Measurements from ENCODE around the gene CXADR.
"Not testable (repeated sequence)": the region's sequence is repeated elsewhere in the genome, so short reads cannot be mapped to it uniquely, and the experiment has no call there.

CXADR gene

DNA sequence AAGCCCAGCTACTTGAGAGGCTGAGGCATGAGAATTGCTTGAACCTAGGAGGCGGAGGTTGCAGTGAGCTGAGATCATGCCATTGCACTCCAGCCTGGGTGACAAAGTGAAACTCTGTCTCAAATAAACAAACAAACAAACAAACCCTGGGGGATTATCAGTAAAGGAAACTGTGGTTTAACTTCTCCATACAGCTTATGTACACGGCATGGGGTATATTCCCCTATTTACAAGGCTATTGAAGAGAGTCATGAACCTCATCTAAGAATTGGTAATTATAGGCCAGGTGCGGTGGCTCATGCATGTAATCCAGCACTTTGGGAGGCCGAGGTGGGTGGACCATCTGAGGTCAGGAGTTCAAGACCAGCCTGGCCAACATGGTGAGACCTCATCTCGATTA lies 9.9 kb upstream of the CXADR start:
- DNase-seq (ENCODE audit: low spot score), result not testable (repeated sequence)

DNA sequence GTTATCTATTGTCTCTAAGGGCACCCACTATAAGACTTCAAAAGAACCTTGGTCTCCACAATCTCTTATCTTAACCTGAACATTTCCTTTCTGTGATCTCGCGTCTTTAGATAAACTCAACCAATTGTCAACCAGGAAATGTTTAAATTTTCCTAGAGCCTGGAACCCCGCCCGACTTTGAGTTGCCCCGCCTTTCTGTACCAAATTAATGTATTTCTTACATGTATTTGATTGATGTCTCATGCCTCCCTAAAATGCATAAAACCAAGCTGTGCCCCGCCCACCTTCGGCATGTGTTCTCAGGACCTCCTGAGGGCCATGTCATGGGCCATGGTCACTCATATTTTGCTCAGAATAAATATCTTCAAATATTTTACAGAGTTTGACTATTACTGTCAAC lies 5.9 kb upstream of the CXADR start:
- no peak for DNase-seq (ENCODE audit: low spot score)

DNA sequence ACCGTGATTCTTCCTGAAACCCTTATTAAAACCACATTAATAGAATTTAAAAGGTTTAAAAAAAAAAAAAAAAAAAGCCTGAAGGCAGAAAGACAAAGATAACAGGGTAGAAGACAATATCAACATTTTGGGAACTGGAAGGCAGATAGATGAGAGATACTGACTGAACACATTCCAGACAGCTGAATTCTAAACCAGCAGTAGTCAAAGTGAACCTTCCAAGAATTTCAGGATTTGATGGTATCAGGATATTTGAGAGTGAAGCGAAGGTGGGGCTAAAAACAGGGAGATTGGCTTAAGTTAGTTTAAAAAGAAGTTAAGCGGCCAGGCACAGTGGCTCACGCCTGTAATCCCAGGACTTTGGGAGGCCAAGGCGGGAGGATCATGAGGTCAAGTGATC lies 5.3 kb upstream of the CXADR start:
- DNase-seq (ENCODE audit: low spot score), result no peak

DNA sequence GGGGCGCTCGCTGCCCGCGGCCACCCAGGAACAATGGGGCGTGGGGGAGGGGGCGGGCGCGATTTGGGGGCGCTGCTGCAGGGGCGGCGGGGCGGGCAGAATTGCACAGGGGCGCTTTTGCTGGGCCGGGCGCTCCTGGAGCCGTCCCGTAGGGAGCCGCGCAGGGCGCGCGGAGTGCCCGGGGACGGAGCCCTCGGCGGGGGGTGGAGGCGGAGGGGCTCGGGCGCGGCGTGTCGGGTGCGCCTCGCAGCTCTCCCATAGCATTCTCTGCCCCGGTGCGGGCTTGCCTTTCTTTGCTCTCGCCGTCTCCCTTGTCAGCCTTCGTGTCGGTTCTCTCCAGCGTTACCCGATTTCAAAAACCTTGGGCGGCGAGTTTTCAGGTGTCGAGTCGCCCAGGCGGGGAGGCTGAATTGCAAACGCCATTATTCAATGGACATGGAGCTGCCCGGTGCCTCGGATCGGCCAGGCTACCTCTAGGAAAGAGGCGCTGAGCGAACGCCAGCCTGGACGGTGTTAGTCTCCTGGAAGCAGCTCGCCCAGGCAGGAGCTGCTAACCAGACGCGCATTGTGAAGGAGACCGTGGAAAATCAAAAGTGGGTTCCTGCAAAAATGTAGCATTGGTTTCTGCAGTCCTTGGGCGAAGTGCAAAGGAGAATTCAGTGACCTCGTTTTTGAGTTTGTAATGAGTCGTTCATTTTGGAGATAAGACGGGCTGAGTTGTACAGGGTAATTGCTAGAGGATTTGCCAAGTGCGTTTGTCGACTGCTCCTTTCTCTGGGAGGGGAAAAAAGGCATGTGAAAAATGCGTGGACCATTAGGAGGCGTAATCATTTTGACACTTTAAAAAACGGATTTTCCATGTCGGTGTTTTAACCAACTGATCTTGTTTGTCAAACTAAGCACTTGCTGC lies 626 bp downstream of the CXADR start:
- no peak for DNase-seq (ENCODE audit: low spot score)

DNA sequence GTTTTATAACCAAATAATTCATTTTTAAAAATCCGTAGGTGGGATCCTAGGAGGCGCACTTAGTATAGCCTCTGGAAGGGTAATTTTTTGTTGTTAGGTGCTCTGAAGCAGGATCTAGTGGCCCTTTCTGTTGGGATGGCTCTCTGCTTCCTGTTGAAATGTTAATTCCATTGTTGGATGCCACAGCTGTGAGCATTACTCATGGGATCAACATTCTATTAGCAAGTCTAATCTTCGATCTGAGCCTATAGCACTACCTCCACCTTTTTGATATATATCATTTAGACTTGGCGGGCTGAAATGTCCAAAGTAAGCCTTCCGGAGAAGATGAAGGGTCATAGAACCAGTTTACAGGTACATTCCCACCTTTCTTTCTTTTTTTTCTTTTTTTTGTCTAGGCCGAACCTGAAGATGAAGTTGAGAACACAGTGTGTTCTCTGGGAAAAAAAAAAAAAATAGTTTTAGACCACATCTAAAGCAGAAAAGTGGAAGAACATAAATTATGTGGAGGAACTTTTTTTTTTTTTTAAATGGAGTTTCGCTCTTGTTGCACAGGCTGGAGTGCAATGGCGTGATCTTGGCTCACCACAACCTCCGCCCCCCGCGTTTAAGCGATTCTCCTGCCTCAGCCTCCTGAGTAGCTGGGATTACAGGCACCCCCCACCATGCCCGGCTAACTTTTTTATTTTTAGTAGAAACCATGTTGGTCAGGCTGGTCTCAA lies 1.4 kb downstream of the CXADR start:
- DNase-seq (ENCODE audit: low spot score), result no peak

DNA sequence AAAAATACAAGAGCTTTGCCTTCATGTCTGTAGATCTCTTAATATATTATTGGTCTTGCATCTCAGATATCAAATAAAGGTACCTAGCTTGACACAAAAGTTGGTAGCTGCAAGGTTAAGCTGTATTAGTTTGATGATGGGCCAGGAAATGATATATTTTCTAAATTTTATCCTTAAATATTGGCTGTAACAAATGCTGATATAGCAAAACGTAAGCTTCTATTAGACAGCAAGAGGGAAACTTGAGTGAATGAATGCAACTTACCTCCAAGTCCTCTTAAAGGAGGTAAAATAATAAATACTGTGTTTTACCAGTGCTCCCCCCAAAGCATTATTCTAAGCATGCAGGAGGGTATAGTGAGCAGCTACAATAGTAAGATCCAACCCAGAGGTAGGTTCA lies 4.2 kb downstream of the CXADR start:
- not testable (repeated sequence) for DNase-seq (ENCODE audit: low spot score)

DNA sequence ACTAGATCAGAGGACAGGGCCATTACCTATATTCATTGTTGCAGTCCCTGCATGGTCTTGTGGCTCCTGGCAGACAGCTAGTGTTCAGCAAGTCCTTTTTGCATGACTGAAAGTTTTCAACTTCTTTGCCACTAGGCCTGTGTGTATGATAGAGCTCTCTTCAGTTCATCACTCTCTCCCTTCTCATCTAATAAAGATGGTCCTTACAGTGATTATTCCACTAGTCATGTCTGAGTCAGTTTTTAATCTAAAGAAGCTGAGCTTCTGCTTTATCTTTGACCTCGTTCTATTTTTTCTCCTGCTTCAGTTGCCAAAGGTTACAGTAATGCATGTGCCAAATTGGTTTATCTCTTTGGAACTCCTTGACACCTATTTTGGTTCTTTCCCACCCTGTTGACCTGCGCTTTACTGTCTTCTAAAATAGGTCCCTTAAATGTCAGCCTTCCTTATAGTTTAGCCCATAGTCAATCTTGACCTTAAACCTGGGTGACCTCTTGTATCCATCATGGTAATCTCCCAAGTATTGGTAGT lies 6.4 kb downstream of the CXADR start:
- no peak for DNase-seq (ENCODE audit: low spot score)

DNA sequence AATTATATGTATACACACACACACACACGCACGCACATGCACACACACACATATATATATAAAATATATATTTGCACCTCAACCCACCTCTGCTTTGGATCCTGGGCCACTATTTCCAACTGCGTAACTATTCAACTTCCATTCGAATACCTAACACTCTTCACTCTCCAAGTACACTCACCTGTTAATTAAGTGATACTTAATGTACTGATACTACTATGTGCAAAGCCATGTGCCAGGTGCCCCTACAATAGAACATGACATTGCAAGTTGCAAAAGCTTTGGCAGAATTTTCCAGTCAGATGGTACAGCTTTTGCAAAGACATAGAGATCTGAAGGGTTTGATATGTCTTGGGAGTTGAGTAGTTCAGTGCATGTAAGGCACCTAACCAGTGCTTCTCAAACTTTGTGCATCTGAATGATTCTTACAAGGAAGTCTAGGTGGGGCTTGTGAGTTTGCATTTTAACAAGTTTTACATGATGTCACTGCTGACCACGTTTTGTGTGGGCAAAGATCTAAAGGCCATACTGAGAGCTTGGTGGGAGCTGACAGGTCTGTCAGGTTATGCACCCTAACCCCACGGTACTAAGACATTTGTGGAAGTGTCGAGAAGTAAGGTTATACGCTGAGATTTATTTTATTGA lies 7.2 kb downstream of the CXADR start:
- DNase-seq (ENCODE audit: low spot score), result no peak

DNA sequence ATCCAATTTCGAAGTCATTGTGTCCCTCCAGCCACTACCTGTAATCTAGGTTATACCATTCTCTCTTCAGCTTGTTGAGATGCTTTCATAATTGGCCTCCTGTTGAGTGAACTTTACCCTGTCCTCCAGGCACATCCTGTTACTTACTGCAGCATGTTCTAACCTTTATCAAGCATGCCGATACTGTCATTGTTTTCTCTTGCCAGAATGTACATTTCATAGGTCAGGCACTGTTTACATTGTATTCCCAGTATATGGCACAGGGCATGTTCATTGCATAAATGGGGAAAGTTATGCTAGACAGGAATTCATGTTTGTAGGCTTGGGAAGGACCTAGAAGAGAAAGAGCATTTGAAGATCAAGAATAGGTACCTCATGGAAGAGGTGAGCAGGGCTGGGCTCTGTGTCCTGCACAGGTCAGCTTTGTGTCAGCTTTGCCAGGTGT lies 10.2 kb downstream of the CXADR start:
- no peak for DNase-seq (ENCODE audit: low spot score)

DNA sequence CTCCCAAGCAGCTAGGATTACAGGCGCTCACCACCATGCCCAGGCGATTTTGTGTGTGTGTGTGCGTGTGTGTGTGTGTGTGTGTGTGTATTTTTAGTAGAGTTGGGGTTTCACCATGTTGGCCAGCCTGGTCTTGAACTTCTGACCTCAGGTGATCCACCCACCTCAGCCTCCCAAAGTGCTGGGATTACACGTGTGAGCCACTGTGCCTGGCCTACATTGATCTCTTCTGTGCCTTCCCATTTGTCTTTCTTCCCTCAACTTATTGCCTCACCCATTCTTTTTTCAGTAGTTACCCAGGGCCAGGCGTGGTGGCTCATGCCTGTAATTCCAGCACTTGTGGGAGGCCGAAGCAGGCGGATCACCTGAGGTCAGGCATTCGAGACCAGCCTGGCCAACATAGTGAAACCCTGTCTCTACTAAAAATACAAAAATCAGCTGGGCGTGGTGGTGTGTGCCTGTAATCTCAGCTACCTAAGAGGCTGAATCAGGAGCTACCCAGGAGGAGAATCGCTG lies 11.2 kb downstream of the CXADR start:
- not testable (repeated sequence) for DNase-seq (ENCODE audit: low spot score)

DNA sequence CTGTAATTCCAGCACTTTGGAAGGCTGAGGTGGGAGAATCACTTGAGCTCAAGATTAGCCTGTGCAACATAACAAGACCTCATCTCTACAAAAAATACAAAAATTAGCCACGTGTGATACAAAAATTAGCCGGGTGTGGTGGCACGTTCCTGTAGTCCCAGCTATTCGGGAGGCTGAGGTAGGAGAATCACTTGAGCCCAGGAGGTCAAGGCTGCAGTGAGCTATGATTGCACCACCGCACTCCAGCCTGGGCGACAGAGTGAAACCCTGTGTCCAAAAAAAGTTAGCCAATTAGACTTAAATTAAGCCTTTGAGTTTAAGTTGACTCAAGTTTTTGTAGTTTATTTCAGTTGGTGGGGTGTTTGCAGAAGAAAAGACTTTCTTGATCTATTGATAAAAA lies 11.8 kb downstream of the CXADR start:
- DNase-seq (ENCODE audit: low spot score), result no peak

DNA sequence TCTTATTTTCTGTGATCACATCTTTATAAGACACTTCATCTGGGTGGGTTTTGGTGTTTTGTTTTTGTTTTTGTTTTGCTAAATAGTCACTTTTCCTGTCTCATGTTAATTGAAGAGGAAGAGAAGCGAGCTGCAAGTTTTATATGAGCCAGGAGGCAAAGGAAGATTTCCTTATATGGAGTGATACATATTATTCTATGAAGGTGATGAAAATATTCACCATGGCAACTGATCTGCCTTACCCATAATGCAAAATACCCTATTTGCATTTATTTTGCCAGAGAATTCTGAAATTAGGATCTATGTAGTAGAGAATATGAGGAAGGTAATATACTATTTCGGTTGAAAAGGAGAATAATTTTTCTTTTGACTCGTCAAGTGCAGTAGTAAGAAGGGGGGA lies 13.9 kb downstream of the CXADR start:
- DNase-seq (ENCODE audit: low spot score), result no peak

DNA sequence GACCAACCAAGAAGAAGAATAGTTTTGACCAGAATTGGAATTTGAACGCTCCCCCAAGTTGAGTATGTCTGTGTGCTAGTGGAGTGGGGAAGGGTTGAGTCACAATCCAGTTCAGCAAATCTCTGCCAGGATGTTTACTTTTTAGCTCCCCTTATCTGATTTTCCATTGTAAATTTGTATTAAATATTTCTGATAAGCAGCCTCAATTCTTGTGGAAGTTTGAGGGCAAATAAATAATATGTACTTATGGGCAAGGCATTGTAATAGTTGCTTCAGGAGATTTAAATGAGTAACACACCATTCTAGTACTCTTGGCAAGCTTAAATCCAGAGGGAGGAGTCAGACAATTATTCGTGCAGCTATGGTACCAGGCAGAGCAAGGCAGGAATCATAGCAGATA lies 14.4 kb downstream of the CXADR start:
- no peak for DNase-seq (ENCODE audit: low spot score)

DNA sequence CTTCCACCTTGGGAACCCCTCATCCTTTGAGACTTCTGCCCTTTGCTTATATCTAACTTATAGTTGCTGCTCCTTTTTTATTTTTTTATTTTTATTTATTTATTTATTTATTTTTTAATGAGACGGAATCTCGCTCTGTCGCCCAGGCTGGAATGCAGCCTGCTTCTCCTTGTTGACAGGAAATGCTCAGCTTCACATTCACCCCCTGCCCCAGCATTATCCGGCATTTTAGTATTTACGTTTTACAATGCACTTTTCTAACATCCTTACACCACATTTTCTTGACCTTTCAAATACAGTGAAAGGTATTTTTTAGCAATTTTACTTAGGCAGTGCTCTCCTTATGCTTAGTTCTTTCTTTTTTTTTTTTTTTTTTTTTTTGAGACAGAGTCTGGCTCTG lies 14.9 kb downstream of the CXADR start:
- no peak for DNase-seq (ENCODE audit: low spot score)

DNA sequence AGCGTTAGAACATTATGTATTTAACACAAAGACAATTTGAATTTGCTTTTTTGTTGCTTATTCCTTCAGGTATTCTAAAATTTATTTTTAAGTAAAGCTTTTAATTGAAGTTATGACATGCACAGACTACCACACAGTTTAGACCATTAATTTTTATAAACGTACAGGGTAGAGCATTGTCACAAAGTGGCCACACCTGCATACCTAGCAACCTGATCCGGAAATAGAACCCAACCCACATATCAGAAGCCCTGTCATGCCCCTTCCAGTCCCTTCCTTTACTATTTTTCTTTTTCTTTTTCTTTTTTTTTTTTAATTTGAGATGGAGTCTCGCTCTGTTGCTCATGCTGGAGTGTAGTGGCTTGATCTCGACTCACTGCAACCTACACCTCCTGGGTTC lies 16.8 kb downstream of the CXADR start:
- no peak for DNase-seq (ENCODE audit: low spot score)

DNA sequence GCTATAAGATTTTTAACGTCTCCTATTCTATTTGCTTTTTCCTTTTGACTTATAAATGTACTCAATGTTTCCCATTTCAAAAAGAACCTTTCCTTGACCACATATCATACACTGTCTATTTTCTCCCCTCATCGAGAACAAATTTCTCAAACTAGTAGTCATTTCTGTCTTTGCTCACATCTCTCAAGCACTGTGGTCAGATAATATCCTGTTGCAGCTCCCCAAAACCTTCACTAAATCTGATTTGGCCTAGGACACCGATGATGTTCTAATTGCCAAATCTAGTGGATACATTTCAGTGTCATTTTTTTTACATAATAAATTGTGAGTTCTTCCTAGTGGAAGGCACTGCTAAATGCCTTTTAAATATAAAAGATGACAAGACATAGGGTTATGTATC lies 19.4 kb downstream of the CXADR start:
- no peak for DNase-seq (ENCODE audit: low spot score)

DNA sequence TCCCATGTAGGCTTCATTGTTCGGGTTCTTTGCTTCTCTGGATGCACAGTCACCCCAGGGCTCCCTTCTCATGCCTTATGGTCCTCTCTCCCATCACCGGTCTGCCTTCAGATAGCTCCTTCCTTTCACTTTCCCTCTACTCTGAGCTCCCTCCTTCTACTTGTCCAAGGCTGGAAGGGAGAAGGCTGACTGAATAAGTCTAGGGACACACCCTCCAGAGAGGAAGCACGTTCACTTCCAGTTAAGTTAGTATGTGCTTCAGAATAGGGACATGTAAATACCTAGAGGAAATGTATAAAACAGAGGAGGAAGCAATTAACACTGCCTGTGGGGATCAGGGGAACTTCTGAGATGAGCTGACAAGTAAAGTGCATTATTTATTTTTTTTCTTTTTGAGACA lies 23.5 kb downstream of the CXADR start:
- no peak for DNase-seq (ENCODE audit: low spot score)

DNA sequence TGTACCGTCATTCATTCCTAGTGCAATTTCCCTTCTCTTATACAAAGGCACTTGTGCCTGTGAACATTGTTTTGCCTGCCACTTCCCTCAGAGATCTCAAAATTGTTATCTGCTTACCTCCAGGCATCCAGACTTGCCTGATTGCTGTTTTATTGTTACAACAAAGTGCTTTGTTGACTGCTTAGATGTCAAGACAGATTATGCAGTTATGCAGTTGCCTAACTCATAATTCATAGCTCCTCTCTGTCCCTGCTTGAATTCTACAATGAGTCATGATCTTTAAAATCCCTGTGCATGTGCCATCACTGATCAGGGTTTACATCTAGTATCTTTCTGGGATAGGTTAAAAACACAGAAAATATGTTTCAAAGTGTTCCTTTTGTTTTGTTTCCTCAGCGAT lies 24.5 kb downstream of the CXADR start:
- no peak for DNase-seq (ENCODE audit: low spot score)

DNA sequence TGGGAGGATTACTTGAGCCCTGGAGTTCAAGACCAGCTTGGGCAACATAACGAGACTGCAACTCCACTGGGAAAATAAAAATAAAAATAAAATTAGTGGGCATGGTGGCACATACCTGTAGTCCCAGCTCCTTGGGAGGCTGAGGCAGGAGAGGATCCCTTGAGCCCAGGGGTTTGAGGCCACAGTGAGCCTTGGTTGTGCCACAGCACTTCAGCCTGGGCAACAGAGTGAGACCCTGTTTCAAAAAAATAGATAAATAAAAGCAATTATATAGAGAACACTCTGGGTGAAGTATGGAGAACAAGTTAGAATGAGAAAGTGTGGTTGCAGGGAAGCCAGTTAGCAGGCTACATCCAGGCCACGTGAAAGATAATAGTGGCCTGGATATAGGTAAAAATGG lies 25.7 kb downstream of the CXADR start:
- no peak for DNase-seq (ENCODE audit: low spot score)

DNA sequence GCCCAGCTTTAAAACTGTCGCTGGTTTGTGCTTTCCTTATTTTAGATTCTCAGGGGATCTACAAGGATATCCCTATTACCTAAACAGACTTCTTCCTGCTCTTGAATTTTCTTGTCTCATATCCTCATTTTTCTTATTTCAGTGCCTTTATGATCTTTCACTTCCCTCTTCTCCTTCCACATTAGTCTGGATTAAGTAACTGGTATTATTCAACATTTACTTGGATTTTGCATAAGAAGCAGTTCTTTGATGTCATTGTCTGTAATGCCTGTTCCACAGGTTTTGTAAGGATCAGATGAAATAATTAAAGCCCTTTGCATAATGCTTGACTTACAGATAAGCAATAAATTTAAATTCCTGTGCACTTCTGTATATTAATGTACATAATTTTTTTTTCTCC lies 26.5 kb downstream of the CXADR start:
- no peak for DNase-seq (ENCODE audit: low spot score)

DNA sequence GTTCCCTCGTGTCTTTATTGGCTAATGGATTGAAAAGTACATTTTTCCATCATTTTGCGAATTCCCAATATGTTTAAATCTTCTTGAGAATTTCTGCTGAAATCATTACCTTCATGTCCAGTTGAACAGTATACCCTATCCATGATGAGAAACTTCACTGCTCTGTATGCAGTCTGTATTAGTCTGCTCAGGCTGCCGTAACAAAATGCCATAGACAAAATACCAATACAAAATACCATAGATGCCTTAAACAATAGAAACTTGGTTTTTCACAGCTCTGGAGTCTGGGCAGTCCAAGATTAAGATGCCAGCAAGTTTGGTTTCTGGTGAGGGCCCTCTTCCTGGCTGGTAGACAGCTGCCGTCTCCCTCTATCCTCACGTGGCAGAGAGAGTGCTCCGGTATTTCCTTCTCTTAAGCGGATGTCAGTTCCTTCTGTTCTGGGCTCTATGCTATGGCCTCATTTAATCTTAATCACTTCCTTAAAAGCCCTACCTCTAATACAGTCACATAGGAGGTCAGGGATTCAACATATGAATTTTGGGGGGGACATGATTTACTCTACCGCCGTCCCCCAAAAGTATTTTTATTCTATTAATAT lies 27.0 kb downstream of the CXADR start:
- no peak for DNase-seq (ENCODE audit: low spot score)

DNA sequence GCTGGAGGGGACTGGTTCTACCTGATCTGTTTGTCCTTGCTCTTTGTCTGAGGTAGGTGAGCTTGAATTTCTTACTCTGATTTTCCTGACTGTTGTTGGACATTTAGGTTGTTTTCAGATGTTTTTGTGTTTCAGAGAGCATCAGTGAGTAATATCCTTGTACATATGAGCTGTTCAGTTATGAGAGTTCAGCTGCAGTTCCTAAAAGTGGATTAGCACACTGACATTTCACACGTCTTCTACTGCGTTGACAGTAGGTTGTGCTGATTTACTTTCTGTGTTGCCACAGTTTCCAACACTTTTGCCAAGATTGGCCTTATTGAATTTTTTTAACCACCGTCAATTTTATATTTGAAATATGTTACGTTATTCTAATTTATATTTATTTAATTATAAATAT lies 27.7 kb downstream of the CXADR start:
- no peak for DNase-seq (ENCODE audit: low spot score)

All from NAMALWA (cell line).